MM.1S (cell line): ENCODE results near the gene FGF5.

Source experiments
- DNase-seq: peaks from one replicate; pipeline ENCODE4 v3.0.0-alpha.2; 2015
- H2AFZ ChIP-seq: fragments of 300-600 bp; sonication (generic); 2 replicates; pipeline ENCODE4 v1.6.0; 2016; ENCODE audit warnings: antibody characterized with exemption, low read length
- H3F3A ChIP-seq: fragments of 300-600 bp; sonication (generic); 2 replicates; pipeline ENCODE4 v1.6.1; 2016; ENCODE audit warnings: mild to moderate bottlenecking, antibody characterized with exemption, low read length, moderate library complexity, mixed read lengths; ENCODE audit not compliant: insufficient read depth
- H3K27ac ChIP-seq: fragments of 300-600 bp; sonication (generic); 2 replicates; pipeline ENCODE4 v1.5.1; 2016; ENCODE audit warnings: mild to moderate bottlenecking, low read length
- H3K27me3 ChIP-seq: fragments of 300-600 bp; sonication (generic); replicated peaks from 2 replicates; pipeline ENCODE4 v1.6.0; 2016; ENCODE audit warnings: low read length; ENCODE audit not compliant: insufficient read depth
- H3K36me3 ChIP-seq: fragments of 300-600 bp; sonication (generic); replicated peaks from 2 replicates; pipeline ENCODE4 v1.6.1; 2016; ENCODE audit warnings: mild to moderate bottlenecking, low read length, mixed read lengths; ENCODE audit not compliant: insufficient read depth
- H3K4me1 ChIP-seq: fragments of 300-600 bp; sonication (generic); 2 replicates; pipeline ENCODE4 v1.6.1; 2016; ENCODE audit warnings: low read length, mixed read lengths
- H3K4me2 ChIP-seq: fragments of 300-600 bp; sonication (generic); 2 replicates; pipeline ENCODE4 v1.6.0; 2016; ENCODE audit warnings: low read depth, low read length
- H3K4me3 ChIP-seq: fragments of 300-600 bp; sonication (generic); 2 replicates; pipeline ENCODE4 v1.5.1; 2016; ENCODE audit warnings: low read length, mixed read lengths
- H3K79me2 ChIP-seq: fragments of 300-600 bp; sonication (generic); 2 replicates; pipeline ENCODE4 v1.6.1; 2016; ENCODE audit warnings: mixed run types, low read length, mixed read lengths
- H3K9ac ChIP-seq: fragments of 300-600 bp; sonication (generic); 2 replicates; pipeline ENCODE4 v1.6.1; 2016; ENCODE audit warnings: low read length, mixed read lengths
- H3K9me2 ChIP-seq: fragments of 300-600 bp; sonication (generic); replicated peaks from 2 replicates; pipeline ENCODE4 v1.6.1; 2016; ENCODE audit warnings: mild to moderate bottlenecking, low read length, mixed read lengths; ENCODE audit not compliant: insufficient read depth
- H3K9me3 ChIP-seq: fragments of 300-600 bp; sonication (generic); replicated peaks from 2 replicates; pipeline ENCODE4 v1.6.1; 2016; ENCODE audit warnings: mild to moderate bottlenecking, low read length, mixed read lengths; ENCODE audit not compliant: insufficient read depth
- H4K20me1 ChIP-seq: fragments of 300-600 bp; sonication (generic); 2 replicates; pipeline ENCODE4 v1.6.1; 2016; ENCODE audit warnings: mild to moderate bottlenecking, low read length, moderate library complexity, mixed read lengths; ENCODE audit not compliant: insufficient read depth
- CTCF ChIP-seq: fragments of 300-600 bp; sonication (generic); IDR thresholded peaks from 2 replicates; pipeline ENCODE4 v1.5.1; 2016; ENCODE audit warnings: antibody characterized with exemption, low read length, mixed read lengths
- EZH2 ChIP-seq: fragments of 300-600 bp; sonication (generic); optimal IDR thresholded peaks from 2 replicates; pipeline ENCODE3; 2017; ENCODE audit warnings: low read depth, mild to moderate bottlenecking, antibody characterized with exemption, low read length, mixed read lengths
- EZH2phosphoT487 ChIP-seq: fragments of 300-600 bp; sonication (generic); IDR thresholded peaks from 2 replicates; pipeline ENCODE4 v1.6.1; 2018; ENCODE audit warnings: antibody characterized with exemption, low read length

The FGF5 gene

GRCh38 chr4:80340036-80340435 is 73.6 kb downstream of the FGF5 start:
- no peak overlapping the region for H3K4me2 ChIP-seq
- no peak overlapping the region for H3K9ac ChIP-seq
- DNase-seq = no peak
- H3K27ac ChIP-seq = no peak overlapping the region
- H3K79me2 ChIP-seq = no peaks in the 10 kb centered on the region
- H3K4me1 ChIP-seq = no peaks in the 10 kb centered on the region
- H4K20me1 ChIP-seq = no peaks in the 10 kb centered on the region
- H3K9me3 ChIP-seq = no peaks in the 10 kb centered on the region
- TF ChIP-seq EZH2 (no peak), EZH2phosphoT487 (no peak), CTCF (no peak)
- no peaks in the 10 kb centered on the region for H3K27me3 ChIP-seq
- H3K36me3 ChIP-seq = no peaks in the 10 kb centered on the region
- no peak overlapping the region for H2AFZ ChIP-seq
- no peaks in the 10 kb centered on the region for H3K9me2 ChIP-seq
- no peak overlapping the region for H3K4me3 ChIP-seq
- H3F3A ChIP-seq = 0 out of 2 replicates have a peak, but pooled peaks cover 5% of the 10 kb centered on the region
